Islet of Langerhans (tissue), 1 donor: ENCODE measurements around the gene KRT9.
"Not testable (repeated sequence)": the region's sequence is repeated elsewhere in the genome, so short reads cannot be mapped to it uniquely, and the experiment has no call there.

Experiments used
- FAIRE-seq: peaks from one replicate; lab custom pipeline; 2011; peaks lifted over from hg19 to GRCh38; lab: Jason Lieb, UNC

KRT9 gene, protein sequence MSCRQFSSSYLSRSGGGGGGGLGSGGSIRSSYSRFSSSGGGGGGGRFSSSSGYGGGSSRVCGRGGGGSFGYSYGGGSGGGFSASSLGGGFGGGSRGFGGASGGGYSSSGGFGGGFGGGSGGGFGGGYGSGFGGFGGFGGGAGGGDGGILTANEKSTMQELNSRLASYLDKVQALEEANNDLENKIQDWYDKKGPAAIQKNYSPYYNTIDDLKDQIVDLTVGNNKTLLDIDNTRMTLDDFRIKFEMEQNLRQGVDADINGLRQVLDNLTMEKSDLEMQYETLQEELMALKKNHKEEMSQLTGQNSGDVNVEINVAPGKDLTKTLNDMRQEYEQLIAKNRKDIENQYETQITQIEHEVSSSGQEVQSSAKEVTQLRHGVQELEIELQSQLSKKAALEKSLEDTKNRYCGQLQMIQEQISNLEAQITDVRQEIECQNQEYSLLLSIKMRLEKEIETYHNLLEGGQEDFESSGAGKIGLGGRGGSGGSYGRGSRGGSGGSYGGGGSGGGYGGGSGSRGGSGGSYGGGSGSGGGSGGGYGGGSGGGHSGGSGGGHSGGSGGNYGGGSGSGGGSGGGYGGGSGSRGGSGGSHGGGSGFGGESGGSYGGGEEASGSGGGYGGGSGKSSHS

DNA sequence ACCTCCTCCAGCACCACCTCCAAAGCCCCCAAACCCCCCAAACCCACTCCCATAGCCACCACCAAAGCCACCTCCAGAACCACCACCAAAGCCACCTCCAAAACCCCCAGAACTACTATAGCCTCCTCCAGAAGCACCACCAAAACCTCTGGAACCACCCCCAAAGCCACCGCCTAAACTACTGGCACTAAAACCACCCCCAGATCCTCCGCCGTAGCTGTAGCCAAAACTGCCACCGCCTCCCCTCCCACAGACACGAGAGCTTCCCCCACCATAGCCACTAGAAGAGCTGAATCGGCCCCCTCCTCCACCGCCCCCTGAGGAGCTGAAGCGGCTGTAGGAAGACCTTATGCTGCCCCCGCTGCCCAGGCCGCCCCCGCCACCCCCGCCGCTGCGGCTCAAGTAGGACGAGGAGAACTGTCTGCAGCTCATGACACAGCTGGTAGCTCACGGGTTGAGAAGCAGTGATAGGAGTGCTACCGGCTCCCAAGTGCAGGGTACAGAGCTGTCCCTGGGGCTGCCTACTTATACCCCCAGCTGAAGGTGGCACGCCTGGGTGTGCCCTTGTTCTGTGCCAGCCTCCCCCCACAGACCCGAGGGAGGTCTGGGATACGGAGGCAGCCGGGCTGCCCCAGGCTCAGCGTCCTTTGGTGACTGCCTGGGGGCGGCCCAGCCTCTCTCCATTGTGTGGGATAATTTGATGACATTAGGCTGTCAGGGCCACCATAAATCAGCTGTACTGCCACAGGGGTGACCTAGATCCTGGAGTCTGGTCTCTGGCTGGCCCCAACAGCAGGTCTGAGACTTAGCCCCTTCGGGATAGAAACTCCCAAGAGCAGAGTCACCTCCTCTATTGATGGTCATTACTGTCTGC, at the start of gene KRT9:
Gene KRT9, minus strand, starts transcription at position 499 of the 874 bp plus-strand sequence. Its CDS starts 67 bp downstream, at position 432.
- FAIRE-seq, result no peak

DNA sequence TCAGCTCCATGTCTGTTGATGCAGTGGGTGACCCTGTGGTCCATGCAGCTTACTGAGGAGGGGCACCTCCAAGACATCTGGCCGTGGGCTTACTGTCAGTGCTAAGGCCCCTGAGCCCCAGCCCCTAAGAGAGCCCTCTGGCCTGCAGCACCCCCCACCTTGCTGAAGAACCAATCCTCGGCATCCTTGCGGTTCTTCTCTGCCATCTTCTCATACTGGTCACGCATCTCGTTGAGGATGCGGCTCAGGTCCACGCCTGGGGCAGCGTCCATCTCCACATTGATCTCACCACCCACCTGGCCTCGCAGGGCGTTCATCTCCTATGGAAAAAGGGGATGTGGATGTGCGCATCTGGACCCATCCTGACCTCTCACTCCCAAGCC, 49.6 kb upstream of the KRT9 start:
- FAIRE-seq, result not testable (repeated sequence)

DNA sequence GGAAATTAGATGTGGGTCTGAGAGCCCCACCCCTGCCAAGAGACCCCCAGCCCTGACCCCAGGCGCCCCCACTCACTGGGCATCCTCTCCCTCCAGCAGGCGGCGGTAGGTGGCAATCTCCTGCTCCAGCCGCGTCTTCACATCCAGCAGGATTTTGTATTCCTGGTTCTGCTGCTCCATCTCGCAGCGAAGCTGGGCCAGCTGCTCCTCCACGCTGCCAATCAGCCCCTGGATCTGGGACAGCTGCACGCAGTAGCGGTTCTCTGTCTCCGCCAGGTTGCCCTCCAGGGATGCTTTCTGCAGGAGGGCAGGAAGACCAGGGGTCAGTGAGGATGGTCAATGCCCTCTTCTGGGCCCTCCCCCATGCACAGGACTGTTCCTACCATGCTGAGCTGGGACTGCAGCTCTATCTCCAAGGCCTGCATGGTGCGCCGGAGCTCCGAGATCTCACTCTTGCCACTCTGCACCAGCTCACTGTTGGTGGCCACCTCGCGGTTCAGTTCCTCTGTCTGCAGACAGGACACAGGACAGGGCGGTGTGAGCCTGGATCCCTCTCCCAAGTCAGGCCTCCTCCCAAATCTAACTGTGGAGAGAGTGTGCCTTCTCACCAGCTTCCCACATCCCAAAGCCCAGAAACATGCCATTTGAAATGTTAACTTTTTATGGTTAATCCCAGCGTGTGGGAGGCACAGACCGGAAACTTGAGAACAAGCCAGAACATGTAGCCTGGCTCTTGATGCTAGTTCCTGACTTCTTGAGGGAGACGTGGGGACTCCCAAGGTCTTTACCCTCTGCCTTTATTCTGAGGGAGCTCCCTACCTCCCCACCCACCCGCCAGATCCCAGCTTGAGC, 49.0 kb upstream of the KRT9 start:
- FAIRE-seq, result no peak

DNA sequence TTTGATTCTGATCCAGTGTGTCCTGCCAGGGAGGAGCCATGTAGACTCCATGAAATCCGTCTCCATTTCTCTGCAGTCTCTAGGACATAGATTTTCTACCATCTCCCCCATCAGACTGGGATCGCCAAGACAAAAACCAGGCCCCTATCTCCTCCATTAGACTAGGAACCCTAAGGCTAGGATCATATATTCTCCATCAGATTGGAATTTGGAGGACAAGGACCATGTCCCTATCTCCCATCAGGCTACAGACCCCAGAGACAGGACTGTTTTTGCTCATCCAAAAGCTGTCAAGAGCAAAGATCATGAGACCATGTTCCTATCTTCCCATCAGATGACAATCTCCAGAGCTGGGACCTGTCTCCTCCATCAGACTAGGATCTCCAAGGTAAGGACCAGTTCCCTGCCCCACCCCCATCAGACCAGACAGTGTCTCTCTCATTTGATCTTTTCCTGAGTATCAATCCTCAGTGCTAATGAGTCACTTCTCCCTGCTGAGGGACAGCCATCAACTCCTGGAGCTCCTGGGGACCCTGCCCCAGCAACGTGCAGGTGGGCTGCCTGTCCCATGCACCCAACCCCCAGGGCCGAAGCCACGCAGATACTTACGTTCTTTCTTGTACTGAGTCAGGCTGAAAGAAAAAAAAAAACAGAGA, 48.2 kb upstream of the KRT9 start:
- not testable (repeated sequence) for FAIRE-seq

DNA sequence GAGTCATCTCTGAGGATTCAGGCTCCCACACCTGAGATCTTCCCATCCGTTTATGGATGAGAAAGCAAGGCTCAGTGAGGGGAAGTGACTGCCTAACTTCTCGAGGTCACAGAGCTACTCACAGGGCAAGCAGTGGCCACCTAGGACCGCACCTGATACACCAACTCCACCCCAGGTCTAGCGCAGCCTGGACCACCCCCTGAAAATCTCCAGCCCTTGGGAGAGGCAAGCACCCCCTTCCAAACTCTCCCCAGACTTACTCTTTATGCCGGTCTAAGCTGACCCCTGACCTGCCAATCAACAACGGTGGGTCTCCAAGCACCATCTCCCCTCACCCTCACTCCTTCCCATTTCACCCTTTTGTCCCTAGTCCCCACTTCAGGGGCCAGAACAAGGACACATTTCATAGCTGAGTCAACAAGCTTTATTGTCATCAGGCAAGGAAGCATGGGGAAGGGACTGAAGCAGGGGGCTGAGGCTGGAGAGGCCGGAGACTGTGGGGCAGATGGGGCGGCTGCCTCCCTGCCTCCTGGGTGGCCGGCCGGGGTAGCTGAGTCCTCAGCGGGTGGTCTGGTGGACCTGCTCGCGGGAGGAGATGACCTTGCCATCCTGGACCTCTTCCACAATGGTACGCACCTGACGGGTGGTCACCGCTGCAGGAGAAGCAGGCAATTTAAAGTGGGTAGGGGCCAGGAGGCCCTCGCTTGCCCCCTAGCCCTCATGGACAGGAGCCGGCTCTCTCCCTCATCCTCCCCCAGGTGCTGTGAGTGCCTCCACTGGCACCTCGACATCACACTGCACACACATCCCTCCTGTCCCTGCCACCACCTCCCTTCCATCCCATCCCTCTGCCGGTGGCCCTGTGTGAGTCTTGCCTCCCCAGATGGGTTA, 47.4 kb upstream of the KRT9 start:
- no peak for FAIRE-seq

DNA sequence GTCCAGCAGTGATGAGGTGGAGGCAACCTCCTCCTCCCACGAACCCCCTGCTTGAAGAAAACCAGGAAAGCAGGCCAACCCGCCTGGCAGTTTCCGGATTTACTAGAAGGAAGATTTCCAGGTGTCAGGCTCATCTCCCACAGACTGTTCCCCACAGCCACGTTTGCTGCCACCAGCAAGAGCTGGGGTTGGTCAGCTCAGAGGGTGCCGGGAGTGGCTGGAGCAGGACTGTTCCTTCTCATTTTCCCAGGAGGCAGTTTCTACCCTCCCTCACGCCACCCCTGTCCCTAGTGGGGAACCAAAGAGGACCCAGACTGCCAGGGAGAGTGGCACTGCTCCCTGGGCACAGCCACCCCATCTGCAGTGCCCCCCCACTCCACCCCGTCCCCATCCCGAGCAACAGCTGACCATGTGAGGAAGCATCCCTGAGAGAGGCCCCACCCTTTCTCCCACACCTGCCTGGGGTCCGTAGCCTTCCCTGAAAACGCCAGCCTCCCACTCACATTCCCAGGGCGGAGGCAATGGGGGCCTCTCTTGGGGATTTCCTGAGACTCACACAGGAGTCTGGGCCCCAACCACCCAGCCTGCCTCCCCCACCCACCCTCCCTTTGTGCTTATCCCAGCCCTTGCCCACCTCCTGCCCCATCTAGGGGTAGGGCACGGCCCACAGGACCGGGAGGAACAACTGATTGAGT, 46.6 kb upstream of the KRT9 start:
- FAIRE-seq, result no peak

DNA sequence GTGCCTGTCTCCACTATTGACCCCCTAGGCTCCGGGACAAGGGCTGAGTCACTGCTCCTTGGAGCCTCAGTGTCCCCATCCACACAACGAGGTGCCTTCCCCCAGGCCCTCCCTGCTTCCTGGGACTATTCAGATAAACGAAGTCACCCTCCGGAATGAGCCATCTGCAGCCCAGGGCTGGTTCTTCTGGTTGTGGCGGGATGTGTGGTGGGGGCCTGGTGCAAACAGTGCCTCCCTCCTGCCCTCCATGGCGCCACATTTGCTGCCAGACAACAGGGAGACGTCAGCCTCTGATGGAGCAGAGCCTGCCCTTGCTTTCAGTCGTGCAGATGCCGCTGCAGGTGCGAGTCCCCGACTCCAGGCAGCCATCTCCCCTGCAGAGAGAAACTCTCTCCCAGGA, 45.8 kb upstream of the KRT9 start:
- no peak for FAIRE-seq

DNA sequence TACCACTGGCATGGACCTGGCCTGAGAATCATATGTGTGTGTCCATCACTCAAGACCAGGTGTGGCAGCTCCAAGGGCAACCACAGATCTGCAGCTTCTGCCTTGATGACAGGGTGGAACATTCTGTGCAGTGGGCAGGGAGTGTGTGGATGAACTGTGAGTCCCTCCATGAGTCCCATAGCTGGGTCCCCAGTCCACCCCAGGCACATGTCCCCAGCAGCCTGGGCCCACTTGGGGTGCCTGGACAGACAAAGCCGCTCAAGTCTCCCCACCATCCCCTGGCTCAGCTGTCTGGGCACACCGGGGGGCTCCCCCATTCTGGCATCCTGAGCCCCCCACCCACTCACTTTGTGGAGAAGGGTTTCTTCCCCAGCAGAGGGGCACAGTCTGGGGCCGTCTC, 45.3 kb upstream of the KRT9 start:
- no peak for FAIRE-seq

DNA sequence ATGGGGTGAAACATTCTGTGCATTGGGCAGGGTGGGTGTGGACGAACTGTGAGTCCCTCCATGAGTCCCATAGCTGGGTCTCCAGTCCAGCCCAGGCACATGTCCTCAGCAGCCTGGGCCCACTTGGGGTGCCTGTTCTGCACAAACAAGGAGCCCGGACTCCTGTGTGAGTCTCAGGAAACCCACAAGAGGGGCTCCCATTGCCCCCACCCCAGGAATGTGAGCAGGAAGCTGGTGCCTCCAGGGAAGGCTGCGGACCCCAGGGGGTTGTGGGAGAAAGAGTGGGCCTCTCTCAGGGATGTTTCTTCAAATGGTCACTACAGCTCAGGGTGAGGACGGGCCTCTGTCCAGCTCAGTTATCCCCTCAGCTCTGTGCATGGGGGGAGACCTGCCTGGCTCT, 44.6 kb upstream of the KRT9 start:
- FAIRE-seq, result not testable (repeated sequence)

DNA sequence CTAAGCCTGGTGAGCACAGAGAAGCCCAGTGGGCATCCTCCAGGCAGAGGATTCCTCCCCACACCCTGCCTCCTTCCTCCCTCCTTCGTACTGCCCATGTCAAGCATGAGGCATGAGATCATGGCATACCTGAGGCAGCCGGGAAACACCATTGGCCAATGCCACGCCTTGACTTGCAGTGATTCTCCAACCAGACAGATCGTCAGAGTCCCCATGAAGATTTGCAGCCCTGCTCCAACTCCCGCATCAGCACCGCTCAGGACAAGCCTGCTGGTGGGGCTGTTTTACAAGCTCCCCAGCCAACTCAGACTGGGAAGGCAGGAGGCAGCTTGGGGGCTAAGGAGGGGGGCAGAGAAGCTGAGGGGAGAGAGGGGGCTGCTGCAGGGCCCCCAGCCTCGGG, 43.6 kb upstream of the KRT9 start:
- no peak for FAIRE-seq

DNA sequence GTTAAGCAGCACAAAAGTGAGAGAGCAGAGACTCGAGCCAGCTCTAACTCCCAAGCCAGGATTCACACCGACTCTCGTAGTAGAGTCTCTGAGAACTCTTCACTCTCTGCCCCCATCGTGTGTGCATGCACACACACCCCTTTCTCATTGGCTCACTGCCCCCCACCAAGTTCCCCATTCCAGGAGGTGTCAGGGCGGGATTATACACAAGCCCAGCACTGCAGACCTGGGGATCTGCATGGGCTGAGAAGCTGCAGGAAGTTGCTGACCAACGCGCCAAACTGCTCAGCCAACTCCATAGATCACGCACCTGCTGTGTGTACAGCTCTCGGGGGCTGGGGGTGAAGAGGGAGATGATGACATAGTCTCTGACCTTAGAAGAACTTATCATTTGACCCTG, 42.9 kb upstream of the KRT9 start:
- FAIRE-seq, result not testable (repeated sequence)

DNA sequence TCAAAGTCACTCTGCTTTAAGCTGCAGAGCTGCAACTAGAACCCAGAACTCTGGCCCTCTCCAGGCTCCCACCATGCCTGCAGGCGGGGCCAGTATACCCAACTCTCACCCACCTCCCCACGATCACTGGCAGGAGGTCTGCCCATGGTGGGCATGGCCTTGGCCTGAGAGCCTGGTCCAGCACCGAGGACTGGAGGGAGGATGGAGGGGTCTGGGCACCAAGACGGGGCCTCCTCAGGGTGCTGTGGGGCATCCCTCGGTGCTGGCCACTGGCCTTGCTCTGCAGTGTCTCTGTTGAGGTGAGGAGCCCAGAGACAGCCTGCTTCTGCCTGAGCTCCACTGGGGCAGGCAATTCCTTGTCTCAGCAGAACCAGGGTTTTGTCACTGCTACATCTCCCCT, 42.2 kb upstream of the KRT9 start:
- FAIRE-seq, result no peak

DNA sequence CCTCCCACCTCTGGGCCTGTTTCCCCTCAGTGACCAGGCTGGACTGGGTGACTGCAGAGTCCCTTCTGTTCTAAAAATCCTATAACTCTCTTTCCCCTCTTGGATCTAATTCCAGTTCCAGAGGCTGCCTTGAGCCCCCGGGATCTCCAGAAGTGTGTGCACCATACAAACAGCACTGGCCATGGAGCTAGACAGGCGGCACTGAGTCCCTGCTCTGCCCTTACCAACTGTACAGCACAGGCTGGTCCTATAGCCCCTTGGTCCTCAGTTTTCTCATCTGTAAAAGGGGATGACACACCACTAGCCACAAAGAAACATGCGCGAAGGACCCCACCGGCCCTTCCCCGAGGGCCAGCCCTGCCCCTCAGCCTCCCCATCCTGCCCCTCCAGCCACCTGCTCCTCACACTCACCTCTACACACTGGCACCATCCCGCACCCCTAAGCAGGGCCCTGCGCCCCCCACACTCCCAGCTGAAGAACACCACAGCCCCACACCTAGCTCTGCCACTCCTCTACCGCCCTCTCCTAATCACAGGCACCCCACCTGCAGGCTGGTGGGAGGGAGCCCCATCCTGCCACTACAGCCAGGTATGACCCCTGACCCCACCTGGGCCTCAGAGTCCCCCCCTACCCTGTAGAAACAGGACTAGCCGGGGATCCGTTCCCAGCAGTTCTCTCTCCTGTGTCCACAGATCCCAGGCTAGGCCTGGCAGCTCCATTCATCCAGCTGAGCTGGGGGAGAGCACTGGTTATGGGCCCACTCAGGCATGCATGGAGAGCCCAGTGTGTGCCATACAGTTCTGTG, 41.6 kb upstream of the KRT9 start:
- no peak for FAIRE-seq

DNA sequence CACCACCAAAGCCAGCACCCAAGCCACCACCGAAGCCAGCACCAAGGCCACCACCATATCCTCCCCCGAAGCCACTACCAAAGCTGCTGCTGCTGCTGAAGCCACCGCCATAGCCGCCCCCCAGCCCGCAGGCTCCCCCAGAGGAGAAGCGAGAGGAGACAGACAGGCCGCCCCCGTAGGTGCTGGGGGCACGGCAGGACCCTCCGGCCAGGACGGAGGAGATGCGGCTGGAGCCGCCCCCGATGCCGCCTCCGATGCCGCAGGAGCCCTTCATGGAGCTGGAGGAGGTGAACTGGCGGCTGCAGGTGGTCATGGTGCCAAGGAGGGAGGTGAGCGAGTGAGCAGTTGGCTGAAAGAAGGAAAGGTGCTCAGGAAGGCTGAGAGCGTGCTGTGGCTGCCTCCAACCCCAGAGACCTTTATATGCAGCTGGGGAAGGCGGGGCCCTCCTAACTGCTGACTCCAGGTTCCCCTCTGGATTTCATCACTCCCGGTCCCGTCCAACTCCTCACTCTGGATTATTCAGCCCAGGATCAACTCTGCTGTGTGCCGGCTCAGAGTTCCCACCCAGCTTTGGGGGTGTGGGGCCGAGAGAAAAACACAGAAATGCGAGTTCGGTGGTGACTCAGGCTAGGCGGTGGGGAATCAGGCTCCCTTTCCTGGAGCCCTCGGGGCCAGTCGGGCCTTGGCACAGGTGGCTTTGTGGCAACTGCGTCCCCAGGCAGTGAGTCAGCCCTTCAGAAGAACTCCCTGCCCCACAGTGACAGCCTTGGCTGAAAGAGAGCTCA, 40.7 kb upstream of the KRT9 start, which contains the start of gene KRT16:
Gene KRT16, minus strand, starts transcription at position 392 of the 785 bp plus-strand sequence. Its CDS starts 79 bp downstream, at position 313.
- not testable (repeated sequence) for FAIRE-seq

DNA sequence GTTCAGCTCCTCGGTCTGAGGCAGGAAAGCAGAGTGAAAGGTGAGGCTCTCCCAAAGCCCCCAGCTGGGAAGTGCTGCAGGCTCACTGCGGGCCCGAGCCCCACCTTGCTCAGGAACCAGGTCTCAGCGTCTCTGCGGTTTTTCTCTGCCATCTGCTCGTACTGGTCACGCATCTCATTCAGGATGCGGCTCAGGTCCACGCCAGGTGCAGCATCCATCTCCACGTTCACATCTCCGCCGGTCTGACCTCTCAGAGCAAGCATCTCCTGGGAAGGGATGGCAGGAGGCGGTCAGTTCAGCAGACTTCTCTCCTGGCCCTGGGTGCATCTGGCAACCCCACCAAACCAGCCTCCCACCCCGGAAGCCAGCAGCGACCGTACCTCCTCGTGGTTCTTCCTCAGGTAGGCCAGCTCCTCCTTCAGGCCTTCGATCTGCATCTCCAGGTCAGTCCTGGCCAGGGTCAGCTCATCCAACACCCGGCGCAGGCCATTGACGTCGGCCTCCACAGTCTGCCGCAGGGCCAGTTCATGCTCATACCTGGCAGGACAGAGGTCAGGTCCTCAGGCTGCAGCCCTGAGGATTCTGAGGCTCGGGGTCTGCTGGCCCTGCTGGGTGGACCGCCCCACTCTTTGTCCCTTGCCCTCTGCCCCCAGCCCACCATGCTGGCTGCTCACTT, 39.2 kb upstream of the KRT9 start:
- FAIRE-seq, result no peak

DNA sequence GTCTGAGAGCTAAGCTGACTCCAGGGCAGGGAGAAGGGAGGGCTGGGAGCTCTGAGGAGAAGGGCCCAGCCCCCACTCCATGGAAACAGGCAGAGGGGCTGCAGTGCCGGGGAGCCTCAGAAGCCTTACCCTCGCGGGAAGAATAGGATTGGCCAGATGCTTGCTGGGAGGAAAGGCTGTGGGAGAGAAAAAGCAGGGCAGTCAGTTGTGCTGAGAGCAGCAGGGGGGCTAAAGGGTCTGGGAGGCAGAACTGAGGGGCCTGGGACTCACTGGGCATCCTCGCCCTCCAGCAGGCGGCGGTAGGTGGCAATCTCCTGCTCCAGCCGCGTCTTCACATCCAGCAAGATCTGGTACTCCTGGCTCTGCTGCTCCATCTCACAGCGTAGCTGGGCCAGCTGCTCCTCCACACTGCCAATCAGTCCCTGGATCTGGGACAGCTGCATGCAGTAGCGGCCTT, 38.2 kb upstream of the KRT9 start:
- not testable (repeated sequence) for FAIRE-seq

DNA sequence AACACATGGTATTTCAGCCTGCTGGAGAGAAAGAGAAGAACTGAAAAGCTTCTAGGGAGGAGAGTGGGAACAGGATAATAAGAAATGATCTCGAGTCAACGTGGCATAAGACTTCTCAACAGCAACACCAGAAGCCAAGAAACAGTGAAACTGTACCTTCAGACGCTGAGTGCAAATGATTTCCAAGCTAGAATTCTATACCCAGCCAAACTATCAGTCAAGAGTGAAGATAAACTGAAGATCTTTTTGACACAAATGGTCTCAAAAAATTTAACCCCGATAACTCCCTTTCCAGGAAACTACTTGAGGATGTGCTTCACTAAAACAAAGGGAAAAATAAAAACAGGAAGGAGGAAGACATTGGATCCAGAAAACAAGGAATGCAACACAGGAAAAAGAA, 35.1 kb upstream of the KRT9 start:
- FAIRE-seq, result not testable (repeated sequence)
